ENCODE measurements around the gene RABIF.
"Not testable (repeated sequence)": the region's sequence is repeated elsewhere in the genome, so short reads cannot be mapped to it uniquely, and the experiment has no call there.

RABIF gene

DNA sequence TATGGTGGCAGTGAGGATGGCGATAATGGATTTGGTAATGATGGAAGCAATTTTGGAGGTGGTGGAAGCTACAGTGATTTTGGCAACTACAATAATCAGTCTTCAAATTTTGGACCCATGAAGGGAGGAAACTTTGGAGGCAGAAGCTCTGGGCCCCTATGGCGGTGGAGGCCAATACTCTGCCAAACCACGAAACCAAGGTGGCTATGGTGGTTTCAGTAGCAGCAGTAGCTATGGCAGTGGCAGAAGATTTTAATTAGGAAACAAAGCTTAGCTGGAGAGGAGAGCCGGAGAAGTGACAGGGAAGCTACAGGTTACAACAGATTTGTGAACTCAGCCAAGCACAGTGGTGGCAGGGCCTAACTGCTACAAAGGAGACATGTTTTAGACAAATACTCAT lies 23.5 kb upstream of the RABIF start:
- H2AFZ ChIP-seq (ENCODE audit: low read length, unreplicated experiment) = not testable (repeated sequence)

DNA sequence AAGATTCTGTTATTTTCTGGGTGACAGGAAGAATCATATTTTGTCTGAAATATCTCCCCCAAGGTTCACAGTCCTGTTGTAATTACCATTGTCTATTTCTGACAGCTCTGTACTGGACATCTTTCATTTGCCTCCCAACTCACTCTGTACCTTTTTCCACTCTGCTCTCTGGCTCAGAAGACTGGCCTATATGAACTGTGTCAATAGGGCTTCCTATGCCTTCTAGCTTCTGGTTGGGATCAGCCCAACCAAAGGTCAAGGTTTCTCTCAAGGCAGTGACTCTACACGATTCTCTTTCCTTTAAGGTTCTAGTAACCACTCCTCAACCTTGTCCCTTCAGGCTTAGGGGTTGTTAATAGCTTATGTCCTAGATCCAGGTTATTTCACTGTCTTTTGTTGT lies 20.5 kb upstream of the RABIF start:
- Histone ChIP-seq H3K79me2 (ENCODE audit: control insufficient read depth, insufficient read depth, low read length, unreplicated experiment) (no peaks in the 10 kb centered on the region), H2AFZ (ENCODE audit: low read length, unreplicated experiment) (no peak overlapping the region), H3K4me1 (ENCODE audit: control insufficient read depth, insufficient read depth, low read length, unreplicated experiment) (no peaks in the 10 kb centered on the region), H3K27me3 (ENCODE audit: insufficient read depth, low read length) (no peaks in the 10 kb centered on the region), H3K27ac (ENCODE audit: low read depth, low read length) (no peak overlapping the region), H3K4me3 (ENCODE audit: low read depth, low read length) (no peak overlapping the region), H3K36me3 (ENCODE audit: insufficient read depth, low read length) (peaks cover 11% of the 10 kb centered on the region; the same call in 1 of the 2 replicates)

More for the DNA sequence above, 23.5 kb upstream of the RABIF start:
- peaks cover 16% of the 10 kb centered on the region for H3K36me3 ChIP-seq (ENCODE audit: insufficient read depth, low read length)
- H3K27me3 ChIP-seq (ENCODE audit: insufficient read depth, low read length); H3K4me3 ChIP-seq (ENCODE audit: low read depth, low read length); H3K79me2 ChIP-seq (ENCODE audit: control insufficient read depth, insufficient read depth, low read length, unreplicated experiment); H3K4me1 ChIP-seq (ENCODE audit: control insufficient read depth, insufficient read depth, low read length, unreplicated experiment); H3K27ac ChIP-seq (ENCODE audit: low read depth, low read length): not testable (repeated sequence)

DNA sequence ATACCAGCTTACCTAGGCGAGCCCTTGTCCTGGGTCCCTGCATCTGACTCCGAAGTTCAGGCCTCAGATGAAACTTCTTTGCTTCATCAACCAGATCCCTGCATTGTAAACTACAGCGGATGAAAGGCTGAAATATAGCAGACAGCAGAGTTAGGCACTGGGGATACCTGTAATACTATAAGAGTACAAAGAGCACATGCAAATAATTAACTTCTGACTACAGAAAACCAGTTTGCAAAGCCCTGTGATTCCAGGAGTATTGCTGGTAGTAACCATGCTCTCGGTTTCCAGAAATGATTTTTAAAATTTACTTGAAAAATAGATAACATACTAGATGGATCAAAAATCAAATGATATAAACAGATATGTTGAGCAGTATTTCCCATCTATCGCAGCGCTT lies 20.0 kb upstream of the RABIF start:
- H3K79me2 ChIP-seq (ENCODE audit: control insufficient read depth, insufficient read depth, low read length, unreplicated experiment) = no peaks in the 10 kb centered on the region
- H3K36me3 ChIP-seq (ENCODE audit: insufficient read depth, low read length) = peaks cover 9% of the 10 kb centered on the region; the same call in 1 of the 2 replicates
- no peak overlapping the region for H3K27ac ChIP-seq (ENCODE audit: low read depth, low read length)

DNA sequence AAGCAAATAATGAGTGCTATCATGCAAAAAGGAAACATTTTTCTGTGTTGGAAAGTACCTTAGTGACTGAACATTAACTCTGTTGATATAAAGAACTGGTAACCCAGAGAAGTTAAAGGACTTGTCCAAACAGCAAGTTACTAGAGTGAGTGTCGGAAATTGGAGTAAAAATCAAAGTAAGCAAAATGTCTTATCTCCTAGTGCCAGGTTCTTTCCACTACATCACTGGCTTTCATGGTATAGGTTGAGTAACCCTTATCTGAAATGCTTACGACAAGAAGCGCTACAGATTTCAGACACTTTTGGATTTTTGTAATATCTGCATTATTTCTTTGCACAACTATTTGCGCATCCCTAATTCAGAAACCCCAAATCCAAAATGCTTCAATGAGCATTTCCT lies 16.4 kb upstream of the RABIF start:
- H2AFZ ChIP-seq (ENCODE audit: low read length, unreplicated experiment) = no peak overlapping the region
- H3K4me3 ChIP-seq (ENCODE audit: low read depth, low read length) = no peak overlapping the region
- H3K27ac ChIP-seq (ENCODE audit: low read depth, low read length) = no peak overlapping the region
- no peaks in the 10 kb centered on the region for H3K4me1 ChIP-seq (ENCODE audit: control insufficient read depth, insufficient read depth, low read length, unreplicated experiment)
- no peaks in the 10 kb centered on the region for H3K79me2 ChIP-seq (ENCODE audit: control insufficient read depth, insufficient read depth, low read length, unreplicated experiment)
- H3K36me3 ChIP-seq (ENCODE audit: insufficient read depth, low read length) = peaks cover 7% of the 10 kb centered on the region; the same call in 1 of the 2 replicates
- H3K27me3 ChIP-seq (ENCODE audit: insufficient read depth, low read length) = no peaks in the 10 kb centered on the region

More for the DNA sequence above, 20.0 kb upstream of the RABIF start:
- Histone ChIP-seq H3K4me3 (ENCODE audit: low read depth, low read length) (no peak overlapping the region), H2AFZ (ENCODE audit: low read length, unreplicated experiment) (no peak overlapping the region), H3K27me3 (ENCODE audit: insufficient read depth, low read length) (no peaks in the 10 kb centered on the region), H3K4me1 (ENCODE audit: control insufficient read depth, insufficient read depth, low read length, unreplicated experiment) (no peaks in the 10 kb centered on the region)

DNA sequence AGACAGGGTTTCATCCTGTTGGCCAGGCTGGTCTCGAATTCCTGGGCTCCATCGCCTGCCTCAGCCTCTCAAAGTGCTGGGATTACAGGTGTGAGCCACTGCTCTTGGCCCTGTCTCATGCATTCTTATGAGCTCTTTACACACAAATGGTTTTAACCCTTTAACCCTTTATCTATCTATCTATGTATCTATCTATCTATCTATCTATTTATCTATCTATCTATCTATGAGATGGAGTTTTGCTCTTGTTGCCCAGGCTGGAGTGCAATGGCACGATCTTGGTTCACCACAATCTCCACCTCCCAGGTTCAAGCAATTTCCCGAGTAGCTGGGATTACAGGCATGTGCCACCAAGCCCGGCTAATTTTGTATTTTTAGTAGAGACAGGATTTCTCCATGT lies 14.9 kb upstream of the RABIF start:
- not testable (repeated sequence) for H3K27ac ChIP-seq (ENCODE audit: low read depth, low read length); H3K4me1 ChIP-seq (ENCODE audit: control insufficient read depth, insufficient read depth, low read length, unreplicated experiment); H3K4me3 ChIP-seq (ENCODE audit: low read depth, low read length); H3K27me3 ChIP-seq (ENCODE audit: insufficient read depth, low read length); H3K79me2 ChIP-seq (ENCODE audit: control insufficient read depth, insufficient read depth, low read length, unreplicated experiment); H3K36me3 ChIP-seq (ENCODE audit: insufficient read depth, low read length); H2AFZ ChIP-seq (ENCODE audit: low read length, unreplicated experiment)

DNA sequence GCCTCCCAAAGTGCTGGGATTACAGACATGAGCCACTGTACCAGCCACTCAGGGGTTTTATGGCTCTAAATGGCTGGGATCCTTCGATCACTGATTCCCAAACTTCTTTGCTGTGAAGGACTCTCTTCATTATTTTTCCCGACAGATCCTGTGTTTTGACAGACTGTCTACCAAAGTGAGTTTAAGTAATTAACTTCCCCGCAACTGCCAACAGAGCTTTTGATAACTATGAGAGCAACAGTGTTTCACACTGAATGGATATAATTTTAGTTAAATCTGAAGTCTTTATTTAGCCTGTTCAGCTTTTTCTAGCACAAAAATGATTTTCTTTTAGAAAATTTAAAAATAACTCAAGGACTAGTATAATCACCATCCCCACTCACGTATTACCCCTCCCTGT lies 12.6 kb upstream of the RABIF start:
- Histone ChIP-seq H2AFZ (ENCODE audit: low read length, unreplicated experiment) (no peak overlapping the region), H3K4me3 (ENCODE audit: low read depth, low read length) (no peak overlapping the region), H3K27me3 (ENCODE audit: insufficient read depth, low read length) (no peaks in the 10 kb centered on the region), H3K4me1 (ENCODE audit: control insufficient read depth, insufficient read depth, low read length, unreplicated experiment) (no peaks in the 10 kb centered on the region), H3K36me3 (ENCODE audit: insufficient read depth, low read length) (peaks cover 7% of the 10 kb centered on the region; the same call in 1 of the 2 replicates), H3K79me2 (ENCODE audit: control insufficient read depth, insufficient read depth, low read length, unreplicated experiment) (no peaks in the 10 kb centered on the region), H3K27ac (ENCODE audit: low read depth, low read length) (no peak overlapping the region)

DNA sequence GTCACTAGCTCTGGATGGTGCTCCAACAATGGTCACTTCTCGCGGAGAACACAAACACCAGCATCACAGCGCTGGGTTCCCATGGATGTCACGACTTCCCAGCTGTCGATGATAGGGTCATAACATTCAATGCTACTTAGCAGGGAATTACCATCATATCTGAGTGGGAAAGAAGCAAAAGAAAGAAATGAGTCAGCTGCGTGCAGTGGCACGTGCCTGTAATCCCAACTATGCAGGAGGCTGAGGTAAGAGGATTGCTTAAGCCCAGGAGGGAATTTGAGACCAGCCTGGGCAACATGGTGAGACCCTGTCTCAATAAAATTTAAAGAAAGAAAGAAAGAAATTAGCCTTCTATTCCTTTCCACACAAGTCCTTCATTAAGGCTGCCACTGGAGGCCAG lies 3.6 kb upstream of the RABIF start:
- Histone ChIP-seq H3K4me1 (ENCODE audit: control insufficient read depth, insufficient read depth, low read length, unreplicated experiment) (peaks cover 5% of the 10 kb centered on the region), H3K79me2 (ENCODE audit: control insufficient read depth, insufficient read depth, low read length, unreplicated experiment) (peaks cover 5% of the 10 kb centered on the region), H3K27ac (ENCODE audit: low read depth, low read length) (no peak overlapping the region), H3K36me3 (ENCODE audit: insufficient read depth, low read length) (peaks cover 16% of the 10 kb centered on the region), H3K4me3 (ENCODE audit: low read depth, low read length) (no peak overlapping the region), H3K27me3 (ENCODE audit: insufficient read depth, low read length) (no peaks in the 10 kb centered on the region), H2AFZ (ENCODE audit: low read length, unreplicated experiment) (no peak overlapping the region)

DNA sequence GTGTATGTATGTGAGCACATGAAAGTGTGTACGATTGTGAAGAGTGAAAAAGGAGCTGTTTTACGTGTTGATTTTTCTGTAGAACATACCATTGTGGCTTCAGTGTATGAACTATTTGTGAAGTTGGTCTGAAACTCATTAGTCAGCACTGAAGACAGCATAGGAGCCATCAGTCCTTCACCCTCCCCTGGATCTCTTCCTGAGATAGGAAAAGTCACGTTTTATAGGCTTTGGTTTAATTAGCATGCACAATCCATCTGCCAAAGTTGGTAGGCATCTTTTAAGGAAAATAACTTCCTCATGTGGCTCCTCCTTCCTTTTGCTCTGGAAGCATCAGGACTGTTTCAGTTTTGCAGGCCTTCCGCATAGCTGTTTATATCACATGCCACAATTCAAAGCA lies 1.4 kb upstream of the RABIF start:
- Histone ChIP-seq H3K27me3 (ENCODE audit: insufficient read depth, low read length) (no peaks in the 10 kb centered on the region), H3K4me1 (ENCODE audit: control insufficient read depth, insufficient read depth, low read length, unreplicated experiment) (peaks cover 12% of the 10 kb centered on the region), H2AFZ (ENCODE audit: low read length, unreplicated experiment) (no peak overlapping the region), H3K79me2 (ENCODE audit: control insufficient read depth, insufficient read depth, low read length, unreplicated experiment) (peaks cover 14% of the 10 kb centered on the region), H3K36me3 (ENCODE audit: insufficient read depth, low read length) (0 out of 2 replicates have a peak, but pooled peaks cover 4% of the 10 kb centered on the region), H3K4me3 (ENCODE audit: low read depth, low read length) (no peak overlapping the region), H3K27ac (ENCODE audit: low read depth, low read length) (no peak overlapping the region)

DNA sequence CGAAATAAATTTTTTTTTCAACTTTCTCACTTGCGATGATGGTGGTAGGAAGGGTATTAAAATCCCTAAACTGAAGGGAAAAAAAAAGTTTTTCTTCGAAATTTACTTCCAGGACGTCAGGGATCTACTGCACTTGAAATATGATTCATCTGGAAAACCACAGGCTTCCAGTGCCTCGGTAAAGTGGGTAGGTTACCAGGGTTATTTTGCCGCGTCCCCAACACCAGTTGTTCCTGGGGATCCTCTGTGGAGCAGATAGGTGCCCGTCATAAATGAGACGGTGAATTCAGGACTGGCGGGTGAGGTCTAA lies 773 bp downstream of the RABIF start:
- peak overlapping the region; percentile 65 for H3K27ac ChIP-seq (ENCODE audit: low read depth, low read length)
- peaks cover 13% of the 10 kb centered on the region for H3K4me1 ChIP-seq (ENCODE audit: control insufficient read depth, insufficient read depth, low read length, unreplicated experiment)
- H3K27me3 ChIP-seq (ENCODE audit: insufficient read depth, low read length) = no peaks in the 10 kb centered on the region
- H3K36me3 ChIP-seq (ENCODE audit: insufficient read depth, low read length) = no peaks in the 10 kb centered on the region
- H2AFZ ChIP-seq (ENCODE audit: low read length, unreplicated experiment) = peak overlapping the region; percentile 81
- H3K79me2 ChIP-seq (ENCODE audit: control insufficient read depth, insufficient read depth, low read length, unreplicated experiment) = peaks cover 26% of the 10 kb centered on the region
- peak overlapping the region; percentile 94 for H3K4me3 ChIP-seq (ENCODE audit: low read depth, low read length)

DNA sequence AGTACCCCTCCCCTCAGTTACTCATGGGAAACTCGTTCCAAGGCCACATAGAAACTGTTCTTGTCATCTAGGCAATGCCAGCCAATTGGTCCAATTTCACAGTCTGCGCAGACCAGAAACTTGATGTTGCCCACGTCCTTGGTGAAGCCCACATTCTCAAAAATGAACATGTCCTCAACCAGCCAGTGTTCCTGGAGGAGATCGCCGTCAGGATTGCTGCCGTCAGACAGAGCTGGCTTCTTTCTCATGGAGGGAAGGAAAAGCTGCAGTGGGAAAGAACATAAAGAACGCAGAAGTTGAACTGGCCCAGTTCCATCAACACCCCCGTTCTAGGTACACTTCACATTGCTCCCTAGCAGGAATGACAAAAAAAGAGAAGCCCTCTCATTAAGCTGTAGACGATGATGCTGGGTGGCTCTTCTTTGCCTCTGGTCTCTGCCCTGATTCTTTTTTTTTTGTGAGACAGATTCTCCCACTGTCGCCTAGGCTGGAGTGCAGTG lies 7.9 kb downstream of the RABIF start:
- no peaks in the 10 kb centered on the region for H3K36me3 ChIP-seq (ENCODE audit: insufficient read depth, low read length)
- H3K79me2 ChIP-seq (ENCODE audit: control insufficient read depth, insufficient read depth, low read length, unreplicated experiment) = peaks cover 17% of the 10 kb centered on the region
- H3K4me1 ChIP-seq (ENCODE audit: control insufficient read depth, insufficient read depth, low read length, unreplicated experiment) = peaks cover 7% of the 10 kb centered on the region
- H3K27me3 ChIP-seq (ENCODE audit: insufficient read depth, low read length) = no peaks in the 10 kb centered on the region
- no peak overlapping the region for H3K4me3 ChIP-seq (ENCODE audit: low read depth, low read length)
- H3K27ac ChIP-seq (ENCODE audit: low read depth, low read length) = no peak overlapping the region
- no peak overlapping the region for H2AFZ ChIP-seq (ENCODE audit: low read length, unreplicated experiment)

DNA sequence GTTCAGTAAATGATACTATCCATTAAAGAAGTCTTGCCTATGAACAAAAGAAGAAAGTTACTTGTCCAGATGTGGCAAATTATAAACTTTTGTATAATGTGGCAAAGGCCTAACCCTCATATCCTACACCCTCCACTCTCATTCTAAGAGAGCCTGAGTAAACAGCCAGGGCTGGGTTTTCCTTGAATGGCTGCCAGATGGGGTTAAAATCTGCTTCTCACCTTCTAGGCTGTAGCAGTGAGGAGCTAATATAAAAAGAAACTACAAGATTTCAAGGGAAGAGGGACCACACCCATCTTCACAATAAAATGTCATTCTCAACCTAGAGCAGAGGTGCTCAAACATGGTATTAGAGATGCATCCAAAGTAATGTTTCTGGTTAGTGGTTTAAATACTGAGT lies 8.9 kb downstream of the RABIF start:
- no peak overlapping the region for H2AFZ ChIP-seq (ENCODE audit: low read length, unreplicated experiment)
- peaks cover 8% of the 10 kb centered on the region for H3K79me2 ChIP-seq (ENCODE audit: control insufficient read depth, insufficient read depth, low read length, unreplicated experiment)
- H3K4me1 ChIP-seq (ENCODE audit: control insufficient read depth, insufficient read depth, low read length, unreplicated experiment) = no peaks in the 10 kb centered on the region
- H3K4me3 ChIP-seq (ENCODE audit: low read depth, low read length) = no peak overlapping the region
- H3K27me3 ChIP-seq (ENCODE audit: insufficient read depth, low read length) = no peaks in the 10 kb centered on the region
- no peaks in the 10 kb centered on the region for H3K36me3 ChIP-seq (ENCODE audit: insufficient read depth, low read length)
- H3K27ac ChIP-seq (ENCODE audit: low read depth, low read length) = no peak overlapping the region
